GM12801 (cell line): ENCODE data around the gene C1QTNF6.

Experiments used
- CTCF ChIP-seq: IDR thresholded peaks from one replicate; pipeline ENCODE4 v1.5.1; 2011; ENCODE audit warnings: control low read depth; ENCODE audit not compliant: insufficient read length; ENCODE audit errors: extremely low read depth

The C1QTNF6 gene

GRCh38 chr22:37195921-37196320, 7.9 kb upstream of the C1QTNF6 start:
- no peak for TF ChIP-seq CTCF

DNA sequence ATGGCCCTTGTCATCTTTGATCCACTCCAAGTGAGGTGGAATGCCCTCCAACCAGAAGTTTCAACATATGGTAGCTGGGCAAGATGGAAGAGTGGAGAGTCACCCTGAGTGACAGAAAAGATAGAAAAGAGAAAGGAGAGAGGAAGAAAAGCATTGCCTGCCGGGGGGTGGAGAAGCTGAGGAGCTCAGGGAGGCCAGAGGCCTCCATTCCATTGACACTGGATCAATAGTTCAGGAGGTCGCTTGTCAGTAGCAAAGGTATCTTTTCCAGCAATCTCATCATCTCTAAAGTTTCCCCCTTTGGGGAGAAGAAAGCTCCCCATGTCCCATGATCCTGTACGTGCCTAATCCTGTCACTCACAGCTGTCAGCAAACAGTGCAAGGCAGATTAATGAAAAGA, 6.7 kb upstream of the C1QTNF6 start:
- no peak for TF ChIP-seq CTCF

DNA sequence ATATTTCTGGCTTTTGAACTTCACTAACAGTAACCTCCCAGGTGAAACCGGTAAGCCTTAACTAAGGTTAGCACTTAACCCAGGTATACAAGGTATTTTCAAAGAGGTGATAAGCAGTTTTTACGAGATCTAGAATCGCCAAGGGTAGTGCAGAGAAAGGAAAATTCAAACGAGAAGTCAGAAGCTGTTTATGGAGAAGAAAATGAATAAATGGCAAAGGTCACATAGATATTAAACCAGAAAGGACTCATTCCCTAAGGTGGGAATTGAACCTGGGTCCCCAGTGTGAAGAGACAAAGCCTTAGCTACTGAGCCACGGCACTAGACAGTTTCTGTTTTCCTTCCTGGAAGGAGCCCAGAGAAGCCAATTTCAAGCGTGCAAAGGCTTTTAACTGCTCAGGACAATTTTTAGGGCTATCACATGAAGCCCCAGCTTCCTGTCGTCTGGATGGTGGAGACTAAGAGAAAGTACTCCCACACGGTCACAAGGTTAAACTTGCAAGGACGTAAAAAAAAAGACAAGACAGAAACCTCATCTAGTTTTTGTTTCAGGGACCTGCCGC, 5.7 kb upstream of the C1QTNF6 start:
- no peak for TF ChIP-seq CTCF

GRCh38 chr22:37192741-37193140, 4.7 kb upstream of the C1QTNF6 start:
- no peak for TF ChIP-seq CTCF

DNA sequence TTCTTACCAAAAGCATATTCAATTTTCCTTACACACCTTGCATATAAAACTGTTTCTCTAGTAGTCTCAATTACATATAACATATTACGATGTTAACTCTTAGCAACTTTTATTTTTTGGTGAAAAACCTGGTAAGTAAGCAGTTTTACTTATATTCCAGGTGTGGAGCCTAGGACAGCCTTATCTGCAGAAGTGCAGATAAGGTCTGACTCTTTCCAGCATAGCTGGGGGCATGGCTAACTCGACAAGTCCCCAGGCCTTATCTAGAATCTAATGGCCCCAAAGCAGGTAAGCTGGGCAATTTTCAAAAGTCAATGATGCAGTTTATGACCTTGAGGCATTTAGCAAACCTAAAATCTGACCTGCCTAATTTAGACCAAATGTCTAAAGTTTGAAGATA, 4.2 kb upstream of the C1QTNF6 start:
- no peak for TF ChIP-seq CTCF

GRCh38 chr22:37190262-37190780, 2.3 kb upstream of the C1QTNF6 start:
- no peak for TF ChIP-seq CTCF

GRCh38 chr22:37188901-37189466, 937 bp upstream of the C1QTNF6 start:
- no peak for TF ChIP-seq CTCF
